Measurements from ENCODE around the gene NOTCH3.

GRCh38 chr19:15198951-15199660 lies 1.7 kb downstream of the NOTCH3 start:
- TF ChIP-seq POLR2A (IDR thresholded peaks at IDR 0.05; ENCODE audit: low read depth, low read length) (no peak), POLR2AphosphoS5 (IDR thresholded peaks at IDR 0.05; ENCODE audit: low read depth, low read length) (no peak), TAF1 (IDR thresholded peaks at IDR 0.05; ENCODE audit: low read depth, low read length) (no peak), SPI1 (IDR thresholded peaks at IDR 0.05; ENCODE audit: low read depth, low read length) (no peak), PAX5 (IDR thresholded peaks at IDR 0.05; ENCODE audit: insufficient read depth, low read length, severe bottlenecking) (no peak)

All from GM12891 (cell line).